HS-5 (cell line): ENCODE results near the gene PRKCA.
"Not testable (repeated sequence)": the region's sequence is repeated elsewhere in the genome, so short reads cannot be mapped to it uniquely, and the experiment has no call there.

ENCODE experiments used
- DNase-seq: peaks from one replicate; pipeline ENCODE4 v3.0.0-alpha.2; 2012; ENCODE audit warnings: low read depth

PRKCA gene

DNA sequence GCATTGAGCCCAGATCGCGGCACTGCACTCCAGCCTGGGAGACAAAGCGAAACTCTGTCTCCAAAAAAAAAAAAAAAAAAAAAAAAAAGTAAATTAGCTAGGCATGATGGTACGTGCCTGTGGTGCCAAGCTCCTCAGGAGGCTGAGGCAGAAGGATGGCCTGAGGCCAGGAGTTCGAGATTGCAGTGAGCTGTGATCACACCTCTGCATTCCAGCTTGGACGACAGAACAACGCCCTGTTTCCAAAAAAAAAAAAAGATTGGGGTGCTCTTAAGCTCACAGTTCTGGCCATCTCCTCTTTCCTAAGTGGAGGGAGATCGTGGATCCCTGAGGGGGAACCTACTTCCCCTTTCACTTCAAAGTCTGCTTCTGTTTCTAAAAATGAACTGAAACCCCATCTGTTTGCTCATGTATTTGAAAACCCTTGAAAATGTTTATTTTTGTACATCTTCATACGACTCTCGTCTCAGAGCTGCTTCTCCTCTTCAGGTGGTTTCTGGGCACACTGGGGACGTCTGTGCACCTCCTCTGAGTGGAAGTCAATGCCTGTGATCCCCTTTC lies 138.8 kb downstream of the PRKCA start:
- DNase-seq, result no peak

DNA sequence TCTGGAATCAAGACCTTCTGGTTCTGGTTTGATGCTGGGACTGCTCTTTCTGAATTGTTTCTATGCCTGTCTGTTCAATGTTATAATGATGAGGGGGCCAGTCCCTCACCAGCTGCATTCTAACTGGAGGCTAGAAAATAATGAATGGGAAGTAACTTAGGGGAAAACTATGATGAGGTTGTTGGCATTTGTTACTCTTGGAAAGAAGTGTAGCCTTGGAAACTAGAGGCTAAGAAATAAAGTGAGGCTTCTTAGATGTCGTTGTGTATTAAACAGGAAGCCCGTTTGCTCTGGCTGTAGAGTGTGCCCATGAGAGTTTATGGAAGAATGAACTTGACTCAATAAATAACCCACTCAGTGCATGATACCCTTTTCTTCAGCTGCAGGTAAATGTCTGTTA lies 140.8 kb downstream of the PRKCA start:
- DNase-seq, result no peak

DNA sequence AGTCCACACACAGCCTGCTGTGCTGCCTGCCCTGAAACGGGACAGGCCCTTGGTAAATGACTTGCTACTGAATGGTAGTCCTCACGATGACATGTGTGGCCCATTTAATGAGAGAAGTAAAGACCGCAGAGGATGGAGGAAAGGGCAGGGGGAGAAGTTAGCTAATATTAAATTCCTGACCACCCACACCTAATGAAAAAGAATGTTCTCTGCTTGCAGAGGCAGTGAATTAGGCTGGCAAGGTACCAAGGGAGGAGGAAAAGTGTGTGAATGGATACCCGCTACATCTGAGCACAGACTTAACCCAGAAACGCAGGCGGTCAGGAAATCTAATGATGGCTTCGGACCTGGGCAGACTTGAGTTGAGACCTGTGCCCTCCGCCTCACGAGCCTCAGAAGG lies 141.2 kb downstream of the PRKCA start:
- no peak for DNase-seq

DNA sequence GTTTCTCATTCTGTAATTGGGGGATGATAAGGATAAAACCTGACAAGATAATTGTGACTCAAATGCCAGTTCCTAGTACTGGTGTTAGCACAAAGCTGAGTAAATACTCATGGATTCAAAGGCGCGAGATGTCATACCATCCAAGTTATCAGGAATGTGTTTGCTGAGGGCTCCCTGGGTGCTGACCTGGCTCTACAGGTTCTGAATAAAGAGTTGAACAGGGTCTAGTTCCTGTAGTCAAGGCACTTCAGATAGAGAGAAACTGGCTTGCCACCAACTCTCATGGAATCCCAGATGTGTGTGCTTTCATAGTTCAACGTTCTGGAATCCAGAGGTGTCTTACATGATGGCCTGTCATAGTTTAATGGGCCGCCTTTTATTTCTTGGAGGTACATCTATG lies 141.6 kb downstream of the PRKCA start:
- DNase-seq, result no peak

DNA sequence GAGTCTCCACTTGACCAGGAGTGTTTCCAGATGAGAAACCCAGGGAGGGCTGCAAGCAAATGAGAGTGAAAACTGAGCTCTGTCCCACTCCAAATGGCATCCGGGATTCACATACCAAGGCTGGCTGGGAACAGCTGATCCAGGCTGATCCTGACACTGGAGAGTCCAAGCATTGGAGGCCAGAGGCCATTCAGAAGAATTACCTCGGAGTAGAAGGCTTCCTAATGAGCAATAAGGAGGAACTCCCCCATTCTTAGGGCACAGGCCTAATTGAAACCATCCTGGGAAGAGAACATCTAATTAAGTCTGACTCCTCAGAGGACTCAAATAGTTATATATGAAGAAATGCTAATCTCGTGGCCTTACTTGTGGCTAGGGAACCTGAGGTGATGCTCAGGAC lies 142.8 kb downstream of the PRKCA start:
- DNase-seq, result no peak

DNA sequence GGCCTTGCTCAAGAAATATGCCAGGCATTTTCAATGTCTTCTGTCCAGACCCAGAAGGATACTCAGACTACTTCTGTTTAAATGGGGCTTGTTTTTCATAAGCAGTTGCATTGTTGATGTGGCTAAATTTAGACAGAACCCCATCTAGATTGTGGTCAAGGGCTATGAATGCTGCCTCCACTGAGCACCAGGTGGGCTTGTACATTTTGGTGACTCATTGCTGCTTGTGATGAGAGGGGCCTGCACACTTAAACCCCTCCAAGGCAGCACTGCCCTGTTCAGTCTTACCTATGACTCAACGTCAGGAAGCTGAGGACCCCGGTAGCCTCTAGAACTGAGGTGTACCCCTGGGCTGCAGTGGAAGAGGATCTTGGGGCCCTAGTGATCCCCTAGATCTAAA lies 144.0 kb downstream of the PRKCA start:
- DNase-seq, result no peak

DNA sequence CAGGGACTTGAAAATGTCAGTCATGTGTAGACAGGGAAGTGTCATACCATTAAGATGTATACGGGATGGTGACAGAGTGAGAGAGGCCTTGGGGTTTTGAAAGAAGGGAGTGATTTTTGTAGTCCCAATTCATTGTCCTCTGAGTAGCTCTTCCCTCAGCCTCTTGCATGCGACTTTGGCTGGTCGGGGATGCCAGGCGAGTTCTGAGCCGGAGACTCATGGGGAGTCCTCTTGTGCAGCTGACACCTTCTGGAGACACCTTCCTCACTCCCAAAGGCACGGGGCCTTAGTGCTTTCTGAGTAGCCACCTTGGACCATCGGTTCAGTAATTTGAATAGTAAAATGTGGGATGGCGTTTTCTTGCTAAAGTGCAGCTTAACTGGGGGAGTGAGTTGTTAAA lies 144.7 kb downstream of the PRKCA start:
- DNase-seq, result no peak

DNA sequence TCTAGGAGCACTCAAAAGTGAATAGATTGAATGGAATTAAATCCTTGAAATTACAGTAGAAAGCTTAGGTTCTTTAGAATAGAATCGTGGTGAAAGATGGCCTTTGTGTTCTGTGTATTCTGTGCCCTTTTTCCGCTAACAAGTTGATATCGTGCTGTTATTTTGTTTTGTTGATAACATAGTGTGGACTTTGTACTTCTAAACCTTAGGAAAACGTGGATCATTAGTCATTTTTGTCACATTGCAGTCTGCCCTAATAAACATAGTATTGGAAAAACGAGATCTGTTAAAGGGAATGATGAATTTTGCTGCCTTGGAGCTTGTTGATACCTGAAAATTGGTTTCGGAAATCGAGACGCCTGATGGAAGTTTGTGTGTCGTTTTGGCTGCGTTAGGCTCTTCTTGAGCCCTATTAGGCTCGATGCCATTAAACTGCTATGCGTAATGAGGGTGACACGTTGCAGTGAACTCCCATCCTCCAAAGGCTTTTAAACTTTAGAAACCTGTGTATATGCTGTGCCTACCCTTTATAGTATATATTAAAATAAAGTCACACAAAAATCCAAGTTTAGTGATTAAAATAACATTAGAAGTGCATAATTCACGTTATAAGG lies 145.7 kb downstream of the PRKCA start:
- no peak for DNase-seq

DNA sequence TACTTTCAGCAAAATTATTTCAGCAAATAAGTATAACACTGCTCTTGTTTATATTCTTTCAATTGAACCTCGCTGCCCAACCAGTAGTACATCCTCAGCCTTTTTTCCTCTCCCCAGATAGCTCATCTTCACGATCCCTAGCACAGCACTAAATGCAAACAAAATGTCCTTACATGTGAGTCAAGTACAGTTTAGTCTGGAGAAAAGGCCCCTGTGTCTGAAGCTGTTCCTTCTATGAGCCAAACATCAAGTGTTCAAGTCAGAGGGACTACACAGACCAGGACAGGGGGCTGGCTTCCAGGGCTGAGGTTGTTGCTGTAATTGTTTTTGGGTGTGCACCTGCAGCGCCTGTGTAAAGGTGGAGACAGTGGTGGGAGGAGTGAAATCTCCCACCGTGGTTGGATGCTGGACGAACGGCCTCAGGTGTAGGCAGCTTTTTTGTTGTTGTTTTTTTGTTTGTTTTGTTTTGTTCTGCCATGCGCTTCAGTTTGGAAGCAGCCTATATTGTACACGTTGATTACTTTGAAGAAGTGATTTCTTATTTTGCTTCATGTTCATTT lies 147.1 kb downstream of the PRKCA start:
- DNase-seq, result no peak

DNA sequence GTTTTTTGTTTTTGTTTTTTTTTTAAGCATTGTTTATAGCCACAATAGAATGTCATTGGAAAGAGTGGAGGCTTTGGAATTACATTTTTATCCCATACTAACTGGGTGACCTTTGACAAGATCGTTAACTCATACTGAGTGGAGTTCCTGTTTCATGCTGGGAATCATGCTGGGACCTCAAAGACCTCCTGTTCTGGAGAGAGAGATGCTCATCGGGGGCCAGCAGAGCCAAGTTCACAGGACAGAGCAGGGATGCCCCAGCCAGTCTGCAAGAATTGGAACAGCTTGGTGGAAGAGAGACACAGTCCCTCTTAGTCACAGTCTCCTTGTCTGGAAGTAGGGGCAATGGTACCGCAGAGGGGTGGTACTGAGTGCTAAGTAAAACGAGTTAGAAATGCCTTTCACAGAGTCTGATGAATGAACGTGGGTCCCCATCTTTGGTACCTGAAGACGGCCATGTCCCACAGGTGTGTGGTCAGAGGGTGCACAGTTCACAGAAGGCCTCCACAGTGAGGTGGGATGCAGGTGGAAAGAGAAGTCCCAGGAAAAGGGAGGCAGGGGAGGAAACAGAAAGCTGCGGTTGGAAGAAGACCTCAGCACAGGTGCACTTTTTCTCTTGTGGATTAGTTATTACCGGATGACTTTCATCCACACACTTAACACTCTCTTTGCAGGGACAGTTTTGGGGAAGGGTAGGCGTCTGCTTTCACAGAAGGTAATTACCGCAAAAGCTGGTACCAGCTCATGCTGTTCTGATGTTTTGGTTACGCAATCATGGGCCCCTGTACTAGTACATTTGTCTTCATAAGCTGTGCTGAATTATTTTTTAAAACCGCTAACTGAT lies 147.8 kb downstream of the PRKCA start:
- DNase-seq, result no peak

DNA sequence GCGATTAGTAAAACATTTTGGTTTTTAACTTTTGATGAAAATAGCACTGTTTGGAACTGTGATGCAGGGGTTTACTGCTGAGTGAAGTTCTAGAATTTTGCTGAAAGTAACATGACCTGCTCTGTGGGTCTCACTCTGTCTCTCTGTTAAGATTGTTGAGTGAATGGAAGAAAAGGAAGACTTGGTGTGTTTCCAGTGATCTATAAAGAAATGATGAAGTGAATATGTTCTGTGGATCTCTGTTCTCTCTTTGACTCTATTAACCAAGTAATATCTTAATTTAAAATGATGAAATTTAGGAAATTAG lies 148.4 kb downstream of the PRKCA start:
- DNase-seq, result no peak

DNA sequence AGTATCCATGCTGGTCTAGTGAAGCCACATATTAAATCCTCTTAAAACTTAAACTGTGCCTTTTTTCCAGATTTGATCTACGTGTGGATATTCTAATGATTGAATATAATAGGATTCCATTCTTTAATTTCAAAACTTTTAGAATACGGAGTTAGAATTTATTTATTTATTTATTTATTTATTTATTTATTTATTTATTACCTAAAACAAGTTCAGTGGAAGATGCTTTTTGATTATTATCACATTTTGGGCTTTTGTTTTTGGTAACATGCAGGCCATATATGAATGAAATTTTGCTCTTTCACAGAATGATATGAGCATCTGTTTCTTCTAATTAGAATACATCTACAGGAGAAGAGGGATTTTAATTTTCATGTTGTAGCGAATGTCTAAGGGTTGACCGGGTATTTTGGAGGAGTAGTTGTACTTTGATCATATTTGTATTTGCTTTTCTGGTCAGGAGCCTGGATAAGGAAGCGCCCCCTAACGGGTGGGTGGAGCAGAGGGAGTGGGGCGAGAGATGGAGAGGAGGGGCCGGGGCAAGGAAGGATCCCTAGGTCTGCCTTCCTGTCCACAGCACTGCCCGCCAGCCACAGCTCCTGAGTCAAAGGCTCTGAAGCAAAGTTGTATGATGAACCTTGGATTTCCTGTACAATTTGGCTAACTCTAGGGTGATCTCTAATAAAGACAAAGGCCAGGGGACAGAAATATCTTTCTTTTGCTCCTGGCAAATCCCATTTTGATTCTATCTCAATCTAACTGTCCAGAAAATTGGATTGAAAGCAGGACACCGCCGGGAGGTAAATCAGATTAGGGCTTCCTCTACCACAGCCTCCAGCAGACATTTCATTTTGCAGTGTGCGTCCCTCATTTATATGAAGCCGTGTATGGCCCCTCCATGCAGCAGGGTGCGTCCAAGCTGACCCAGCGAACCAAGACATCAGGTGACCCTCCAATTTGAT lies 149.1 kb downstream of the PRKCA start:
- no peak for DNase-seq

DNA sequence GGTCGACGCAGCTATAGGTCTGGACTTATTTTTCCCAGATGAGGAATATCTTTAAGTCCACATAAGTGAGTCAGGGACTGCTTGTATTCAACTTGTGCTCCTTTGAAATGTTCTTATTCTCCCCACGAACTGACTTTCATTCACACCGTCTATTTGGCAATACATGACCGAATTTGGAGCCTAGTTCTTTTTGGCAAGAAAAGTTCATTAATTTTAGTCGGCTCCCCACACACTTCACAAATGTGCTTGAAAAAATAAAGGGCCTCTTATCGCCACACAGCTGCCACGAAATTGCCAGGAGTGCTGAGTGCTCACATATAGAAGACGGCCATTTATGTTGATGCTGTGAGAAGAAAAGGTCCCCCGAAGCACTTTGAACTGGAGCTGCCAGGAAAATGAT lies 152.6 kb downstream of the PRKCA start:
- DNase-seq, result no peak

DNA sequence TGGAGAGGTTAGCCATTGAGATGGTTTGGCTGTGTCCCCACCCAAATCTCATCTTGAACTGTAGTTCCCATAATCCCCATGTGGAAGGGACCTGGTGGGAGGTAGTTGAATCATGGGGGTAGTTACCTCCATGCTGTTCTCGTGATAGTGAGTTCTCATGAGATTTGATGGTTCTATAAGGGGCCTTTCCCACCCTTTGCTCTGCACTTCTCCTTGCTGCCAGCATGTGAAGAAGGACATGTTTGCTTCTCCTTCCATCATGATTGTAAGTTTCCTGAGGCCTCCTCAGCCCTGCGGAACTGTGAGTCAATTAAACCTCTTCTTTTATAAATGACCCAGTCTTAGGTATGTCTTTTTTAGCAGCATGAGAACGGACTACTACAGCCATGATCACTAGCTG lies 155.1 kb downstream of the PRKCA start:
- not testable (repeated sequence) for DNase-seq

DNA sequence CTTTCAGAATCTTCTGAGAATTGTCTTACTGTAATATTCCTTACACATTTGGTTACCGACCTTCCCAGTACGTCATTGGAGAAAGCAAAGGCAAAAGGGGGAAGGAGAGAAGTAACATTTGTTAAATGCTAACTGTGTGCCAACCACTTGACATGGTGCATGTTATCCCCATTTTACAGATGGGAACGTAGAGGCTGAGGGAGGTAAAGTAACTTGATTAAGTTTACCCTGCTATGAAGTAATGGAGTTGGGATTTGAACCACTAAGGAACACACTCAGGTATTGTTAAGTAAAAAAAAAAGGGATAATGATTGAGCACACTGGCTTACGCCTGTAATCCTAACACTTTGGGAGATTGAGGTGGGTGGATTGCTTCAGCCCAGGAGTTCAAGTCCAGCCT lies 156.4 kb downstream of the PRKCA start:
- DNase-seq, result no peak

DNA sequence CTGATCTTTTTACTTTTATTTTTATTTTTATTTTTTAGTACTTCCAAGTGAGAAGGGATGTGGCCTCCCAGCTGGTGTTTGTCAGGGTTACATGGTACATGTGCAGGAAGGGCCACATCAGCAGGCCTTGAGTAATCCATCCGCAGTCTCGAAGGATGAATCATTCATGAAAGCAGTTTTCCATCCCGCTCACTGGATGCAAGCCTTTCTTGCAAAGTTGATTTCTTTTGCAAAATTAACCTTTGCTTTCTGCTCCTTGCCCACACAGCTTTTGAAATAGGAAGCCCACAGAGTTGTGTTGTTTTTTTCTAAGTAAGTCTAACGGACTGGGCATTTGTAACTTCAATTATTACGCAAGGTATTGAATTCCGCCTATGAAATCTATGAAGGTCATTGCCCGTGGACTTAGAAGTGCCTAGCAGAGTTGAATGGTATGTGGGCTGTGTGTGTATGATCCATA lies 157.4 kb downstream of the PRKCA start:
- peak; percentile 98 for DNase-seq

DNA sequence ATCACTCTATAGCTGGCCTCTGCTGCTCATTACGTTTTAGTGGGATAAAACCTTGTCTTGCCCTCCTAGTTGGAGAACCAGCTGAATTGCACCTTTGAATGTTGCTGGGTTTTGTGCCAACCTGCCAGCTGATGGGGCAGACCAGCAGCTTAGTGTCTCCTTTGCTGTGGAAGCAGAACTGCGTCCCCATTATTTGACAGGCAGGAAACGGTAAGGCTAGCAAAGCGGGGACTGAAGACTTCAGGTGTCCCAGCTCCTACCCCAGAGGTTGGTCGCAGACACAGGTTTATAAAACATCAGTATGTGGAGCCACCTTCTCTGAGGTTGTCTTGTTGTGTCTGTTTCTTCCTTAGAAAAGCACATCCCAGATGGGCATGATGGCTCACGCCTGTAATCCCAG lies 158.1 kb downstream of the PRKCA start:
- DNase-seq, result no peak

DNA sequence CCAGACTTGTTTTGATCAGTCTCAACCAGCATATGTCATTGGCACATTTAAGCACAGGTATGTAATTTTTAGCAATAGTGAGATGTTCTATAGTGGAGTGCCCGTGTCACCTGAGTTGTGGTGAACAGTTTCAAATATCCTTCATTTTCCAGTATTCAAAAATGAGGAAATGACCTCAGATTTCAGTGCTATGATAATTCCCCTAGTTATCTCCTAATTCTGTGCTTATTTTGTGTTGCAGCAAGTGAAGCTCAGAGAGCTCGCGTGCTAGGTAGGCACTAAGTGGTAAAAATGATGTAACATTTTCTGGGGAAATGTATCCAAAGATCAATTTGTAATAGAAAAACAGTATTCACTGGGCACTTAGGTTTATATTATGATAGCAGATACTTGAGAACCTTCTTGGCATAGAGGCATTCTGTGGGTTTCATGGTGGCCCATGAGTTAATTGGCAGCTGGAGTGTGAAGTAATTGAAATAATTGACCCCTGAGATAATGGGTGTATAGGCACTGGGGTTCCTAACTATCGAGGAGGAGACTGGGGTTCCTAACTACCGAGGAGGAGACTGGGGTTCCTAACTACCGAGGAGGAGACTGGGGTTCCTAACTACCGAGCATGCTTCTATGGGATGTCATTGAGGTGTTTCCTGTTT lies 159.1 kb downstream of the PRKCA start:
- DNase-seq, result no peak

DNA sequence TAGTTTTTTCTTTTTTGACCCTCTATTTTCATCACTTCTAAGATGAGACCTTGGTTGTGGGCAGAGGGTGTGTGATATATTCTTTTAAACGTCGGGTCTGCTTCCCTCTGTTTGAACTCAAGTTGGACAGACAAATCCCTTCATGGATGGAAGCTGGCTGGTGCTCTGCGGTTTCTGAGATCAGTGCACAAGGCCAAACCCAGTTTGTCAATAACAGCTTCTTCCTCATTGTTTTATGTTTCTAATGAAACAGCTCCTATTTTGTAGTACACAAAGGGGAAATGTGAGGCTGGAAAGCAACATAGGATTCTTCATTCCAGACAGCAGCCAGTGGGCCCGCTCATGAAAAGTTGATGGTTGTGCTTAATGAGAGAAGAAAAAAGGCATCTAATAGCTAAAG lies 159.6 kb downstream of the PRKCA start:
- DNase-seq, result no peak

DNA sequence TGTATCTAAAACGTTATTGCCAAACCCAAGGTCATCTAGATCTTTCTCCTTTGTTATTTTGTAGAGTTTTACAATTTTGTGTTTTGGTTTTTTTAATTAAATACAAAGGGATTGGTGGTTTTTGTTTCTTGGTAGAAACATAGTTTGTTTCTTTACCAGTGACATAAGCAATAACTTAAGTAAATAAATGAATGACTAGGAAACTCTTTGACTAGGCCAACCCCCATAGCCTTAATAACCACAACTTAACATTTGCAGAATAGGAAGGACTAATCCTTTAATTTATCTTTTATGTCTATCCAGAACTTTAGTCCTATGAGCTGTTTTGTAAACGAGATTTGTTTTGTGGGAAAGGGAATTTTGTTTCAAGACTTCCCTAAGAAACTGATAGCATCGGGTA lies 162.5 kb downstream of the PRKCA start:
- DNase-seq, result no peak

DNA sequence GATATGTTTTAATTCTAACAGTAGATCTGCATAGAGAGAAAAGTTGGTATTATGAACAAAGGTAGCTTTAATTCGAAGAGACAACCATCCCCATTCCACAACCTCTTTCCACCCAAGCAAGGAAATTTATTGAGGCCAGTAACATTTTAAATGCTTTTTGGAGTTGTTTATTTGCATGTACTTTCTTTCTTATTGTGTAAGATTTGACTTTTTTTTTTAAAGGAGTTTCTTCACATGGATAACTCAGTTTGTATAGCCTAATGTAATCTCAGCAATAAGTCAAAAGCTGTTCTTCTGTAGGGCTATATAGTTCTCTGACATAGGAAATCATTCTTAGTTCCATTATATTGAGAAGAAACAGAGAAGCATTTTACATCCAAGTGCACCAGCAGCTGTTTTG lies 163.3 kb downstream of the PRKCA start:
- no peak for DNase-seq
